Fibroblast of the conjunctiva (primary cell): ENCODE results near the gene NRROS.

Source experiments
- DNase-seq: peaks from one replicate; pipeline ENCODE4 v3.0.0-alpha.2; 2010; ENCODE audit warnings: low read depth

Gene NRROS

GRCh38 chr3:196650740-196651311 lies 11.3 kb downstream of the NRROS start:
- DNase-seq: peak; percentile 93

DNA sequence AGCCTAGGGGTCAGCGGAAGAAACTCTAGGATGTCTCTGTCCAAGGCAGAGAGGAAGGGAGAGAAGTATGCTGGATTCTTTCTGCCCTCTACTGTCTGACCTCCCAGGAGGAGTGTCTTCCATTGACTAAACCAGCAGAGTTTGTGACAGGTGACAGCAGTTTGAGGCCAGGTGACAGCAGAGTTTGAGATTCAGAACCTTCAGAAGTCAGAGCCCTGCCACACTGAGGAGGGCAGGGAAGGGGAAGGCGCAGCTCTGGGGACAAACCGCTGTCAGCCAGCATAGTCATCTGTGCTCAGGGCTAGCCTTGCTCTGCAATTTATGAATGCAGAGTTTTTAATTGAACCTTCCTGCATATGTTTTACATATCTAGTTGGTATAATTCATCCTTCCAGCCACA lies 12.3 kb downstream of the NRROS start:
- no peak for DNase-seq

GRCh38 chr3:196652961-196653795 lies 13.7 kb downstream of the NRROS start:
- no peak for DNase-seq

DNA sequence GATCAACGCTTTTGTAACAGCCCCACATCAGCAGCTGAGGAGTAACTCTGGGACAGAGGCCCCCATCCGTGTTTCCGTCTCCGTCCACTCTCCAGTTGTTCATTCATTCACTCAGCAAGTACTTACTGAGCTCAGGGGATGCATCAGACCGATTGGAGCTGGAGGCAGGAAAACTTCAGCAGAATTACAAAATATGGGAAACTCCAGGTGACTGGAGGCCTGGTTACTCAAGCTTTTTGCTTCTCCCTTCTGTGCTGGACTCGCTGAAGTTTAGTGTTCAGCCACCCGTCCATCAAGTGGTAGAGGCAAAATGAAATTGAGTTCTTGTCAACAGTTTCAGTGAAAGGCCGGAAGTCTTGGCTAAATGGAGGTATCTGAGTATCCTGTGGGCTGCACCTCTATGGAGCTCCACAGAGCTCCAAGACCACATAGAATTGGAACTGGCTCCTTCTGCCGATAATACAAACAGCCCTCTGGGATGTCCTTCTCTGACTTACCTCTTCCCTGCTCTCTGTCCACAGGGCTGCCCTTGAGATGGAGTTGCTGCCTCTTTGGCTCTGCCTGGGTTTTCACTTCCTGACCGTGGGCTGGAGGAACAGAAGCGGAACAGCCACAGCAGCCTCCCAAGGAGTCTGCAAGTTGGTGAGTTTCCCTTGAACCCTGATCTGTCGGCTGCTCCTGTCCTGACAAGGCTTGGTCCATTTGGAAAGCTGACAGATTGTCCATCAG lies 14.7 kb downstream of the NRROS start:
- DNase-seq: no peak

DNA sequence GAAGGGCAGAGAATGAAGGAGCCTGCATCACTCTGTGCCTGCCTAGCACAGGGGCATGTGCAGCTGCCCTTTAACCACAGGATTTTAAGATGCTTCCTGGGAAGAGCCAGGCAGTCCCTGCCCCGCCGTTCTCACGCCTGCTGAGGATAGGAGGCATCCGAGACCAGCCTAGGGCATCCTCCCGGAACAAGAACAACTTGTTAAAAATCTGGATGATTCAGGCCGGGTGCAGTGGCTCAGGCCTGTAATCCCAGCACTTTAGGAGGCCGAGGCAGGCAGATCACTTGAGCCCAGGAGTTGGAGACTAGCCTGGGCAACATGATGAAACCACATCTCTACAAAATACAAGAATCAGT lies 15.2 kb downstream of the NRROS start:
- DNase-seq: no peak

- no peak for DNase-seq
These were observed 16.0 kb downstream of the NRROS start for GRCh38 chr3:196655496-196655895.

DNA sequence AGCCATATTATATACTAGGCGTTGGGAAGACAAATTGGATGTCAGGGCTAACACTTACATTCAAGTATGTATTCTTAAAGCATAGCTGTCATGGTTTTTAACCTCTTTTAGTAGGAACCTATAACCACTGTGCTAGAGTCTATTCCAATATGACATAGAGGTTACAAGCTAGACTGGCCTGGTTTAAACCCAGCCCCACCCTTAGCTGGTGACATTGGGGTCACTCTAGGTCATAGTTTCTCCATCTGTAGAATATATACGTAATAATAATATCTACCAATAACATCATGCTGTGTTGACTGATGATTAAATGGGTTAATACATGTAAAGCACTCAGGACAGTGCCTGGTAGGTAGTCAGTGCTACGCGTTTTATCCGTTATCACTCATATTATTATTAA lies 16.7 kb downstream of the NRROS start:
- DNase-seq: no peak

- DNase-seq: no peak
These were observed 20.4 kb downstream of the NRROS start for GRCh38 chr3:196659901-196660351.

GRCh38 chr3:196660381-196661166 lies 21.1 kb downstream of the NRROS start:
- DNase-seq: no peak

GRCh38 chr3:196661400-196661799 lies 21.9 kb downstream of the NRROS start:
- no peak for DNase-seq

GRCh38 chr3:196662033-196662432 lies 22.5 kb downstream of the NRROS start:
- DNase-seq: no peak

DNA sequence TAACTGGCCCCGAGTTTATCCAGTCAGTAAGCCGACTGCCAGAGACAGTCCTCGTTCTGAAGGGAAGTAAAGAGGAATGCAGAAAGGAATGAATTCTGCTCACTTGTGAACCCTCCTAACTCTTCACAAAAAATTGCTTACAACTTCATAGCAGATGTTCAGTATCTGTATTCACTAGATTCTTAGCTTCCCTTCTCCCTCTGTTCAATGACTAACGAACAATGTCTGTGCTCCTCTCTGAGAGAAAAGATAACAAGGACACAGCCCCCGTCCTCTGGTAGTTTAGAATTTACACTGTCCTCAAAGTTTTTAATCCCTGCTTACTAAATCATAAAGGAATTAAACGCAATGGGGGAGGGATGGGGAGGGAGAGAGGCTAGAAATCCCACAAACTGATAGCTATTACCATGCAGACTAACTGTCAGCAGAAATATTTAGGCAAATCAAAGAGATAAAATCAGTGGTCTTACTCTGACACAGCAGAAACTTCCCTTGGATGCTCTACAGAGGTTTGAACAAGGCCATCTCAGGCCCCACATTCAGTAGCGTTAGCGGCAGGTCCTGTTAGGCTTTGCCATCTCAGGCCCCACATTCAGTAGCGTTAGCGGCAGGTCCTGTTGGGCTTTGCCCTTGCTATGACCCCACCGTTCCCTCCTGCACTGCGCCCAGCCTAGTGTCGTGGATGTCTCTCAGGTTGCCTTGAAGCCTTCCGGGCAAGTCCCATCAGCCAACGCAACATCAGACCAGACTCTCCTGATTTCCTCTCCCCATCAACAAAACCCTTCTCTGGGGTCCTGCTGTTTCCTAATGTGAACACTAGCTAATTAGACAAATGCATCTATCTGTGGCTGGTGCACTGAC lies 23.4 kb downstream of the NRROS start:
- no peak for DNase-seq

DNA sequence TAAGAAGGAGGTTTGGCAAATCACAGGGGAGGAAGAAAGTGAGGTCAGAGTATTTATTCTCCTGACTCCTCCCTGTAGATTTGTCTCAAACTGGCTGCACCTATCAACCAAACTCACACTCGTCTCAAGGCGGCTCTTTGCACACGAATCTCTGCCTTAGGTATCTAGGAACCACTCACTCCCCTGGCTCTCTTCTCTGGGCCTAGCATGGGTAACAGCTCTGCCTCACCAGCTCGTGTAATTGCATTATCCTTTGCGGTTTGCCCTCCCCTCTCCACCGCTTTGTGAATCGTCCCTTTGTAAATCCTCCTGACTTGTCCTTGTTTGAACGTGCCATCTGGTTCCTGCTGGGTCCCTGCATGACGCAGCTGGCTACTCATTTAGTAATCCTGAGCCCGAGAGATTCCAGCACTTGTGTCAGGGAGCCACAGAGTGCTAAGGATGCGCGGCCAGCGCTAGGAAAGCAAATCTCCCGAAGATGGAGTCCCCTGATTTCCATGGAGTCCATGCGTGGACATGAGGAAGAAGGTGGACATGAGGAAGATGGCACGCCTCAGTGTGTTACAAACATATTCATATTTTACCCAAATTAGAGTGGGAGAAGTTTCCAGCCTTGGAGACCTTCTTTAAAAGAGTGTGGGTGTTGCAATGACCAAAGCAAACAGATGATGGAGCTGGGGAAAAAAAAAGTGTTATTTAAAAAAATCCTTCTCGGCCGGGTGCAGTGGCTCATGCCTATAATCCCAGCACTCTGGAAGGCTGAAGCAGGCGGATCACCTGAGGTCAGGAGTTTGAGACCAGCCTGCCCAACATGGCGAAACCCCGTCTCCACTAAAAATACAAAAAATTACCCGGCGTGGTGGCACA lies 26.7 kb downstream of the NRROS start:
- peak; percentile 9 for DNase-seq

GRCh38 chr3:196667056-196667825 lies 27.7 kb downstream of the NRROS start:
- DNase-seq: no peak

GRCh38 chr3:196670339-196670738 lies 30.8 kb downstream of the NRROS start:
- no peak for DNase-seq

GRCh38 chr3:196673632-196674031 lies 34.1 kb downstream of the NRROS start:
- DNase-seq: no peak

DNA sequence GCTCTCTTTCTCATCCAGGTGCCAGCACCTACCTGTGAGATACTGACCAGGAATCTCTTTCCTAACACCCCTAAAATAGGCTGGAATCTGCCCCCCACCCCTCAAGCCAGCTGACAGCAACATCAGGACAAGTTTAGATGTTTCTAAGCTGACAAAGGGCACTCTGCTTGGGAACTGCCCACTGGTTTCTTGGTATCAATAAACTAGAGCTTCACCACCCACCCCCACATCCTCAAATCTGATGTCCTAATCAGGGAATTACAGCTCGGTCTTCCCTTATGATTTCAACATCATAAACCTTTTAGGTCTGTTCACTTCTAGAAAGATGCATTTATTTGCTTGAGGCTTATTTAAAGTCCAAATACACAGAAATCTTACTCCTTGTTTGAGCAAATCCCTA lies 37.9 kb downstream of the NRROS start:
- no peak for DNase-seq

DNA sequence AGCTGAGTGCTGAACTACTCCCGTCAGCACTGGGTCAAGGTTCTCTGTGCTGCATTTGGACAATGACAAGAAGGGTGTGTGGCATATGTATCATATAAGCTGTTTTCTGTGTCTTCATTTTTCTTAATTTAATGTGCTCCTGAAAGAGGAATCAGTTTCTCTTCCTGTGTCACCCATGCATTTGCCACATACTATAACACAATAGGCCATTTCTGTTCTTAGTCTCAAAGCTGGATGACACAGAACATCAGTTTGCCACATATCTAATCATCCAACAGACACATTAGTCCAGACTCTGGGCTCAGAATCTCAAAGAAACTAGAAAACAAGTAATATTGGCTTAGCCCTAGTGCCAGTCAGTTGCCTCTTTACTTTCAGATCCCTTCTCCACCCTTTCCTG lies 38.4 kb downstream of the NRROS start:
- DNase-seq: no peak

- DNase-seq: no peak
These were observed 45.3 kb downstream of the NRROS start for GRCh38 chr3:196684548-196685407.
